Lower leg skin (tissue), 3 donors: Measurements from ENCODE around the gene NOX3.
"Not testable (repeated sequence)": the region's sequence is repeated elsewhere in the genome, so short reads cannot be mapped to it uniquely, and the experiment has no call there.

ENCODE experiments used
- POLR2A ChIP-seq, 2 donors: fragments of 450-650 bp; IDR thresholded peaks; one replicate each; pipeline ENCODE4 v1.6.1; 2016 to 2017; ENCODE audit warnings: antibody characterized with exemption in 2 of 2, mild to moderate bottlenecking in 1 of 2, moderate library complexity in 1 of 2
- TF ChIP-seq, protein P1 (sequence below), 3 donors: fragments of 450-650 bp; IDR thresholded peaks; one replicate each; pipeline ENCODE4 v1.5.1; 2016; ENCODE audit warnings: antibody characterized with exemption in 3 of 3, mild to moderate bottlenecking in 3 of 3, moderate library complexity in 2 of 3

DNA sequence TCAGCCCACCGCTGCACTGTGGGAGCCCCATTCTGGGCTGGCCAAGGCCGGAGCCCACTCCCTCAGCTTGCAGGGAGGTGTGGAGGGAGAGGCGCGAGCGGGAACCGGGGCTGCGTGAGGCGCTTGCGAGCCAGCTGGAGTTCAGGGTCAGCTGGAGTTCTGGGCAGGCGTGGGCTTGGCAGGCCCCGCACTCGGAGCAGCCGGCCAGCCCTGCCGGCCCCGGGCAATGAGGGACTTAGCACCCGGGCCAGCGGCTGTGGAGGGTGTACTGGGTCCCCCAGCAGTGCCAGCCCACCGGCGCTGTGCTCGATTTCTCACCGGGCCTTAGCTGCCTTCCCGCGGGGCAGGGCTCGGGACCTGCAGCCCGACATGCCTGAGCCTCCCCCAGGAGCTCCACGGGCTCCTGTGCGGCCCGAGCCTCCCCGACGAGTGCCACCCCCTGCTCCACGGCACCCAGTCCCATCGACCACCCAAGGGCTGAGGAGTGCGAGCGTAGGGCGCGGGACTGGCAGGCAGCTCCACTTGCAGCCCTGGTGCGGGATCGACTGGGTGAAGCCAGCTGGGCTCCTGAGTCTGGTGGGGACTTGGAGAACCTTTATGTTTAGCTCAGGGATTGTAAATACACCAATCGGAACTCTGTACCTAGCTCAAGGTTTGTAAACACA, 92.5 kb downstream of the NOX3 start:
- TF ChIP-seq, protein P1, sequence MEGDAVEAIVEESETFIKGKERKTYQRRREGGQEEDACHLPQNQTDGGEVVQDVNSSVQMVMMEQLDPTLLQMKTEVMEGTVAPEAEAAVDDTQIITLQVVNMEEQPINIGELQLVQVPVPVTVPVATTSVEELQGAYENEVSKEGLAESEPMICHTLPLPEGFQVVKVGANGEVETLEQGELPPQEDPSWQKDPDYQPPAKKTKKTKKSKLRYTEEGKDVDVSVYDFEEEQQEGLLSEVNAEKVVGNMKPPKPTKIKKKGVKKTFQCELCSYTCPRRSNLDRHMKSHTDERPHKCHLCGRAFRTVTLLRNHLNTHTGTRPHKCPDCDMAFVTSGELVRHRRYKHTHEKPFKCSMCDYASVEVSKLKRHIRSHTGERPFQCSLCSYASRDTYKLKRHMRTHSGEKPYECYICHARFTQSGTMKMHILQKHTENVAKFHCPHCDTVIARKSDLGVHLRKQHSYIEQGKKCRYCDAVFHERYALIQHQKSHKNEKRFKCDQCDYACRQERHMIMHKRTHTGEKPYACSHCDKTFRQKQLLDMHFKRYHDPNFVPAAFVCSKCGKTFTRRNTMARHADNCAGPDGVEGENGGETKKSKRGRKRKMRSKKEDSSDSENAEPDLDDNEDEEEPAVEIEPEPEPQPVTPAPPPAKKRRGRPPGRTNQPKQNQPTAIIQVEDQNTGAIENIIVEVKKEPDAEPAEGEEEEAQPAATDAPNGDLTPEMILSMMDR (IDR thresholded peaks at IDR 0.05), result not testable (repeated sequence)
- not testable (repeated sequence) for TF ChIP-seq POLR2A (IDR thresholded peaks at IDR 0.05)
